DMS53 treated with DMSO at 0.1 percent for 48 hours (cell line): ENCODE results near the gene SASH1.

Source experiments
- DNase-seq: peaks from one replicate; lab custom pipeline; 2025; ENCODE audit not compliant: unreplicated experiment; lab: John Stamatoyannopoulos, UW

Gene SASH1

DNA sequence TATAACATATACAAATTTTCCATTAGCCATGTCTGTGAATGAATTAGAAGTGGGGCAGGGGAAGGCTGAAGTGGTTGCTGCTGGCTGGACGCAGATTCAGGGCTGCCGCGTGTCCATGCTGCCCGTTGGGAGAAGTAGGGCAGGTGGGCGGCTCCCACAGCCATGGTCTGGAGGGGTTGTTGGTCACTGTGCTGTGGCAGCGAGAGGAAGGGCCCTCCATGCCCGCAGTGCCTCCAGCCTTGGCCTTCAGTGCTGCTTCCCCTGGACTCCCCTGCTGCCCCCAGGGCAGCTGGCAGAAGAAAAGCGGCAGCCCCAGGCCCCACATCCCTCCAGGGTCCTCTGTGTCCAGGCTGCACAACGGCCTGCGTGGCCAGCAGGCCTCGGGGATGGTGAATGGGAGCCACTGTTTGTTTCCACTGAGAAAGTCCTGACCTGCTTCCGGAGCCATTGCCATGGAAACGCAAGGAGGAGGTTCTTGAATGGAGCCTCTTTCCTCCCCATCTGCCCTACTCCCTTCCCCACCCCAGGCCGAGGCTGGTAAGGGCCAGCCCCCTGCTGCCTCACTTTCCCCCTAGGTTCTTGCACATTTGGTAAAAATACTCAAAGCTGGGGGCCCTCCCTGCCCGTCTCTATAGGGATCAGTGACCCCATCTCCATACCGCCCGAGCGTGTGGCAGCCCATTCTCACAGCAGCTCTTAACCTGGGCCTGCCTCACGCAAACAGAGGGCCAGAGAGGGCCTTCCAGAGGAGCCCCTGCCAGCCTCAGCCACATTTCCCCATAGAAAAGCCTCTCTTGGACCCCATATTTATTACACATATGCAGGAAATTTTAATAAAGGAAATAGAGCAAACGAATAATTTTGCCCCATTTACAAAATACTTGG is 113.3 kb downstream of the SASH1 start:
- no peak for DNase-seq

DNA sequence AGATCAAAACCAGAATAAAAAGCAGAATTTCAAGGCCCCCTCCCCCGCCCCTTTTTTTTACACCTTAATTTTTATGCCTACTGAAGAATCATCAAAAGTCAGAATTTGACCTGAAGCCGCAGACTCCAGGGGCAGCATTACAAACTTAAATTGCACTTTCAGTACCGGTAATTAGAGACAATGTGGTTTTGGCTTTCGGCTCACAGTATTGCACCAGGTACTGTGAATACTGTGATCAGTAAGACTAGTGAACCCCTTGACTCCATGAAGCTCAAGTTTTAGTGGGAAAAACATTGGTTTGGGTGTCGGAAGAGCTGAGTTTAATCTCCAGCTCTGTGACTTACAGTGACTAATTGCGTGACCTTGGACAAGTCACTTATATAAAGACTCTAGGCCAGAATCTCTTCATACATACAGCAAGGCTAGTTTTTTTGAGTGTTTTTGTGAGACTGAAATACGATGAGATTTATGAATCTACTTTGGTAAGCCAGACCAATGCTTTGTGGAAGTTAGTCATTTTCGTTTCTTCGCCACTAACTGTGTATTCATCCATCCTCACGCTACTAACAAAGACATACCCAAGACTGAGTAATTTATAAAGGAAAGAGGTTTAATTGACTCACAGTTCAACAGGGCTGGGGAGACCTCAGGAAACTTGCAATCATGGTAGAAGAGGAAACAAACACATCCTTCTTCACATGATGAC is 114.7 kb downstream of the SASH1 start:
- DNase-seq, result no peak

DNA sequence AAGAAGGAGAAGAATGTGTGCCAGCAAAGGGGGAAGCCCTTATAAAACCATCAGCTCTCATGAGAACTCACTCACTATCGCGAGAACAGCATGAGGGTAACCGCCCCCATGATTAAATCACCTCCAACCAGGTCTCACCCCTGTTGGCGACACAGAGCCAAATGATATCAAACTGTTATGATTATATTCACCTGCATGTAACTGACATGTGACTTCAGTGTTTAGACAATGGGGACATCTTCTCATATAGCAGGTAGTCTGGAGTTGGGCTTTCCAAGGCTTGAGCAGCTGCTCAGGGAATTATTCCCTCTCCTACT is 115.2 kb downstream of the SASH1 start:
- DNase-seq, result no peak

DNA sequence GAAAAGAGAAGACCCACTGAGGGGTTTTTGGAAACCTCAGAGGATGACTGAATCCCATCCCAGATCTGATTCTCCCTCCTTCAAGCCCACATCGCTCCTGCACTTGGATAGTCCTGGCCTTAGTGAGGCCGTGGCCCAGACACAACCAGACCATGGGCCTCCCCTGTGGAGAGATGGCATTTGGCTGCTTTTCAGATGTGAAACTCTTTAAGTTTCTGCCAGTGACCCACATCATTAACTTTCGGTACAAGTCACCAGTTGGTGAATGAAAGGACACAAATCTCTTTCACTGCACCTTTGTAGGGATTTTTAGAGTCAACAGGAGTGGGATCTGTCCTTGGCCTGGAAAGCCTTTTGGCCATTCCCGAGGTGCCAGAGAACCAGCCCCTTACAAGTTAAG is 116.6 kb downstream of the SASH1 start:
- no peak for DNase-seq

DNA sequence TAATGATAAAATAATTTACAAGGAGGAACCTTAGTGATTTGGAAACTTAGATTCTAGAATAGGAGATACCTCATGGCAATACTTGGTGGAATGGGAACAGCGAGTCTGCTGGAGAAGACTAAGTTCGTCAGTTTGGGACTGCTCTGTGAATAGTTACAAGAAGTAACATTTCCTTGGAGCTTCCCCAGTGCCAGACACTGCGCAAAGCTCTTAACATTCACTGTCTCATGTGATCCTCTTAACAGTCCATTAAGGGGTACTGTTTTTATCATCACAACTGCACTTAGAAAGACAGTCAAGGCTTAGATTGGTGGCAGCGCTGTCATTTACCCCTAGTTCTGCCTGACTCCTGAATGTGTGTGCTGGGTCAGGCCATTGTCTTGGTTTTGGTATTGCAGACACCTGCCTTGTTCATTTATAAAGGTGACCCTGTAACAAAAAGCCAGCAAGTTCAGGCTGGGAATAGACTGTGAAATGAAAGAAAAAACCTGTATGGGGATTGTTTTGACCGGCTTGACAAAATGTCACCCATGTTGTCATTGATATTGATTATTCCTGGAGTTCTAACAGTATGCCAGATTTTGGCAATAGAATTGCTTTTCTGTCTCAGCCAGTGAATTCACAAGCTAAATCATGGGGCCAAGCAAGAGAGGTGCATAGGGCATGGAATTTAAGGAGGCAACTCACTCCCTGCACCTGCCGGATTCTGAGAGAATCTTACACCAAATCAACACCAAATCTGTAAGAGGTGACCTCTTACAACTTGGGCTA is 118.4 kb downstream of the SASH1 start:
- no peak for DNase-seq

DNA sequence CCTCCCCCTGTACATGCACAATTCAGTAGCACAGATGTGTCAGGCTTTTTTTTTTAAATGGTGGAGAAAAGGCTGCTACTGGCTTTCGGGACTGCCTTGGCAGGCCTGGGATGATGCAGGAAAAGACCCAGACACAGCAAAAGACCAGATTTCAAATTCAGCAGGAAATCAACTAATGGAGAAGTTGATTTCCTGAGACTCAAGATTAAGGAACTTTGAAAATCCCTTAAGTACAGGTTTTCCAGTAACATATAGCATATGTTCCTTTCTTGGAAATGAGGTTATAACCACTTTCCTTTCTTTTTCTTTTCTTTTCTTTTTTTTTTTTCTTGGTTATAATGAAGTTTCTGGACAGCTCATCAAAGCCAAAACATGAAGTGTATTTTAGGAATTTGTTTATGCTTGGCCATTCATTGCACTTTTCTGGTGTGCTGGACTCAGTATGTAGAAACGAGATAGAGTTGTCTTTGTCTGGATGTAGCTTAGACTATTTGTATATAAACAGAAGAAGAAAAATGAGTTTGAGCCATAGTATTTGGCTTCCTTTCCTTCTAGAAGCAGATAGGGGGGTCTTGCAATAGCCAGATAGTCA is 119.4 kb downstream of the SASH1 start:
- no peak for DNase-seq

DNA sequence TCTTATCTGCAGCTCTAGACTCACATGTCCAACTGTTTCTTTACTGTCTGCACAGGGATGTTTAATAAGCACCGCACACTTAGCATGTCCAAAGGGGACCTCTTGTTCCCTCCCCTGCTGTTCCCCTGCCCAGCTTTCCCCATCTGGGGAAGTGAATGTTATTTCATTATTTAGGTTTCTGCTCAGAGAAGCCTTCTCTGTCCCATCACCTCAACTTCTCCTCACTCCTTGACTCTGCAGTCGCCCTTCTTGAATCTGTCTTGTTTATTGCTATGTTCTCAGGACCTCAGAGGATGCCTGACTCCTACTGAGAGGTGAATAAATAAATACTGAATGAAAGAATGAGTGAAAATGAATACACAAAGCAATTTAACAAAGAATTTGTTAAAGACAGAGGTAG is 121.0 kb downstream of the SASH1 start:
- no peak for DNase-seq

DNA sequence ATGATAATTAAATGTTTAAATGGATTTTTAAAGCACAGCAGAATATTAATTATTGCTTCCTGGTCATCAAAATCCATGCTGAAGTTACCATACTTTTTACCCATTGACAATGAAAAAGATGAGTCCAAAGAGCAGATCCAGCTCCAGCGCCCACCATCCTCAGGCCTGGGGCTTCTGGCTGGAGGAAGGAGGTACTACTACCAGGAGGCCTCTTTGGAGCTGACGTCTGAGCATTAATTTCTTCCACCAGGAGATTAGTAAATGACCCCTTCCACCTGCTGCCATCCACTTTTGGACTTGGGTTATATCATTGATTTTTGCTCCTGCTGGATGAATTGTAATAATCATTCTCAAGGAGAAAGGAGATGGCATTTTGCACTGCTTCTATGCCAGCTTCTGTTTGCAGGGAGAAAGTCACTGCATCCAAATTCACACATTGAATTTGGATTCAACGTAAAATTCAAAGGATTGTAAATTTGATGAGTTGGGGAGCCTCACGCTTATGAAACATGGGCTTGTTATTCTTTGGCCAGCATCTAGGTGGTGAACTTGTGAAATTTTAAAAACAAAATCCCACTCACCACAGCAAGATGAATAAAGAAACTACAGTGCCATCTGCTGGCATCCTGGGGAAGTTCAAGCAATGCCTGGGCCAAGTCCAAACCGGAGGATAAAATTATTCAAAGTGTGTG is 121.8 kb downstream of the SASH1 start:
- peak; percentile 2 for DNase-seq

DNA sequence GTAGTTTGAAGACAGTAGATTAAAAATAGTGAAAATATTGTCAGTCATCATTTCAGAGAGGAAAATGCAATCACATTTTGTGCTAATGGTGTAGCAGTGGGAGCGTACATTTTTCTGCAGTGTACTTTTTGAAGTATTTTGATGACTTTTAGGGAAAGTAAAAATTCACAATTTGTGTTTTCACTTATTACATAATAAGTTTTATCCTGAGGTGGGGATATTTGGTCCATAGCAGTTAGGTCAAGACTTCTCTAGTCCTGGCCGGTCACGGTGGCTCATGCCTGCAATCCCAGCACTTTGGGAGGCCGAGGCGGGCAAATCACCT is 122.3 kb downstream of the SASH1 start:
- no peak for DNase-seq

DNA sequence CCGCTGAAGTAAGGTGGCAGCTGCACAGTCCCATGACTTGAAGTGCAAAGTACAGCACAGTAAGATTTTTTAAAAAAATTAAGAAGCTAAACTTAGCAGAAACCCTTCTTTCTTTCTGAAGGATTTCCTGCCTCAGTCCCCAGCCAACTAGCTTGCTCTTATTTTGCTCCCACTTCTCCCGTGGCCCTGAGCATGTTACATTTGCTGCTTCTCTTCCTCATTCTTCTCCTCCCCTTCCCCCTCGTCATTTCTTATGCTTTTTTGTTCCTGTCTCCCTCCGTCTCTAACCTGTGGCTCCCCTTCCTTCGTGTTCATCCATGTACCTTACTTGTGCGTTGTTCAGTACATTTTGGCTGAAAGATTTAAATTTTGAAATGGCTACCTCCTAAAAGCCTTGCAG is 123.0 kb downstream of the SASH1 start:
- no peak for DNase-seq

DNA sequence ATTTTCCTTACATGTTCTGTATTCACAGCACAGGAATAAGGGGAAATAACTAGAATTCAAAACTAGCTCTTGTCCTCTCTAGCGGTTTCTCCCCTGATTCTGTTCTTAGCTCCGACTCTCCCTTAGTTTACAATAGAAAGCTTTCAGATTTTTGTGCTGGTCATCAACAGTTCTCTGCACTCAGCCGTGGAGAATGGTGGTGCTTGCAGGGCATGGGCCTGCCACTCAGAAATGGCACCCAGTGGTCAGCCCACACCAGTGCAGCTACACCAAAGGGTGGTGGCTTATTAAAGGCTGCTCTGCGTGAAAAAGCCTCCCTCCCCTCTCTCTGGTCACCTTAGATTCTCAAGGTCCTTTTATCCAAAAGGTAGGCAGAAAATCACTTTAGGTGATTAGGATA is 123.5 kb downstream of the SASH1 start:
- no peak for DNase-seq

DNA sequence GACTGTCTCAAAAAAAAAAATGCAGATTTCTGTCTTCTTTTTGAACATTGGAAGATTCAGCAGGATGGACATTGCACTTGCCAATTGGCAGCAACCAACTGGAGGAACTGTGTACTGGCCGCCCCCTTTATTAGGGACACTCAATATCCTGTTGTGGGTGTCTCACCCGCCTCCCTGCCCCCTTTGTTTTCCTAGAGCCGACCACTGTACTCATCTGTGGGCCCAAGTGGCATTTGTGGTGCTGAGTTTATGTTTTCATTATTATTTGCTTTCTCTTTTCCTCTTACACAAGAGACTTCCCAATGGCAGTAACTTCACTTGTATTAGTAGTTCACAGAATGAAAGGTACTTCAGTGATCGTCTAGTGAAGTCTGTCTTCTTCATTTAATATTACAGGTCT is 125.3 kb downstream of the SASH1 start:
- DNase-seq, result no peak

DNA sequence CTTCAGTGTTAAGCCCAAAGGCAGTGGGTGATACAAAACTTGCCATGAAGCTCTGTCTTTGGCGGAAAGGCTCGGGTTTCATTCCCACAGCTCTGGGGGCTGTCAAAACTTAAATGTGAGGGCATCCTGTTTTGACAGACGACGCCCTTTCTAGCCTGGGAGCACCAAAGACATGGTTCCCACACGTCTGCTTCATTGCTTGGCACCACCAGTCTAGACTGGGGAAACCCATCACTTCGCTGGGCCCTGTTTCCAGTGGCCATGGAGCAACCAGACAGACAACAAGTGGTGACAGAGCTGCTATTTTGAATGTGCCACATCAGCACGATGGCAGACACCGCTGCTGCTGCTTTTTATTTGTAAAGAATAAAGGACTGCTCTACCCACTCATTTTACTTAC is 127.5 kb downstream of the SASH1 start:
- DNase-seq, result no peak

DNA sequence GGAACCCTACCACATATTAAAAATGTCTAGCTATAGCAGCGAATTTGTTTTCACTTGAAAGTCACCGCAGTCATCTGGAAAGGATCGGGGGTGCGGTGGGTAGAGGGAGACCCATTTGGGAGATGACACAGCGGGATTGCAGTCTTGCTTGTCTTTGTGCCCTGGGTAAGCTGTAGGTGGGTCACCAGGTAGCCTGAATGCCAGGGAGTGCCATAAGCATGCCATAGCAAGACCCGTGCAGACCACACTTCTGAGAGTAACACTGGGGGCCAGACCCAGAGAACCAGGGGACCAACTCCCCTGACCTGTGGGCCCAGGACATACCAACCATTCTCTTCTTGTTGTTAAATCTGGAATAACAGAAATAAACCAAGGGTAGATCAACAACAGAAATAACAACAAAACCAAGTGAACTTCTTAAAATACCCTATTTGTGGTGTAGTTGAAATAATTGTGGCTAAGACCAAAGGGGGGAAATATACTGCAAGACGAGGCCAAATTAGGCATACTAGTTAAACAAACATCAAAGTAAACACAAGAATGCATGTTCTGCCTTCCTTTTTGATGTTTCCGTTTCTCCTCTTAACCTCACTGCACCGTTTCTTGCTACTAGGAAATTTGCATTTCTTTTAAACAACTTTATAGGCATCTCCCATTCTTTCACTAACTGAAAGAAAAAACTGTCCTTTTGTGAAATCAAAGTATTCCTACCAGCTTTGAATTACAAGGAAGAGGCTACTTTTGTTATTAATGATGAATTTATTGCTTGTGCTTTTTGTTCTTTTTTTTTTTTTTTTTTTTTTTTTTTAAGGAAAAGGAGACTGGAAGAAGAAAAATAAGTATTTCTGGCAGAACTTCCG is 128.2 kb downstream of the SASH1 start:
- no peak for DNase-seq

DNA sequence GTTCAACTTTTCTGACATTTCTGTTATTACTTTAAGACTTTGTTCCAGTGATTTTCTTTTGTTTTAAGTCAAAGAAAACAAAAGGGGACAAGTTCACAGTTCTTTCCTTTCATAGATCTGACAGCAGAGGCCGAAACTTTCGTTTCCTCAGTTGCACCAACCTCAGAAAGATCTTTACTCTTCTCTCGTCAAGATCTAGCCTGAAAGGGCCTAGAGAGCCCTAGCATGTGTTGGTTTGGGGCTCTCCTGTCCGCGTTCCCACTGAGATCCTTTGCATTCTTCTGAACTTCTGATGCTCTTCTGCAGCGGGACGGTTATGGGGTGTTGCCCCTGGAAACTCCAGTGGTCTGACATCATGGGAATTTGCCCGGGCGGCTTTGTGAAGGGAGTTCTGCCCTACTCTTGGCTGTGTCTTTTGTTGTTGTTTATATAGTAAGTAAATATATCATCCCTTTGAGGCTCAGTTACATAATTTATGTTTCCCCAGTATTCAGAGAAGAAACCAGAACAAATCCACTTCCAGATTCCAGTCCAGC is 129.1 kb downstream of the SASH1 start:
- DNase-seq, result no peak

DNA sequence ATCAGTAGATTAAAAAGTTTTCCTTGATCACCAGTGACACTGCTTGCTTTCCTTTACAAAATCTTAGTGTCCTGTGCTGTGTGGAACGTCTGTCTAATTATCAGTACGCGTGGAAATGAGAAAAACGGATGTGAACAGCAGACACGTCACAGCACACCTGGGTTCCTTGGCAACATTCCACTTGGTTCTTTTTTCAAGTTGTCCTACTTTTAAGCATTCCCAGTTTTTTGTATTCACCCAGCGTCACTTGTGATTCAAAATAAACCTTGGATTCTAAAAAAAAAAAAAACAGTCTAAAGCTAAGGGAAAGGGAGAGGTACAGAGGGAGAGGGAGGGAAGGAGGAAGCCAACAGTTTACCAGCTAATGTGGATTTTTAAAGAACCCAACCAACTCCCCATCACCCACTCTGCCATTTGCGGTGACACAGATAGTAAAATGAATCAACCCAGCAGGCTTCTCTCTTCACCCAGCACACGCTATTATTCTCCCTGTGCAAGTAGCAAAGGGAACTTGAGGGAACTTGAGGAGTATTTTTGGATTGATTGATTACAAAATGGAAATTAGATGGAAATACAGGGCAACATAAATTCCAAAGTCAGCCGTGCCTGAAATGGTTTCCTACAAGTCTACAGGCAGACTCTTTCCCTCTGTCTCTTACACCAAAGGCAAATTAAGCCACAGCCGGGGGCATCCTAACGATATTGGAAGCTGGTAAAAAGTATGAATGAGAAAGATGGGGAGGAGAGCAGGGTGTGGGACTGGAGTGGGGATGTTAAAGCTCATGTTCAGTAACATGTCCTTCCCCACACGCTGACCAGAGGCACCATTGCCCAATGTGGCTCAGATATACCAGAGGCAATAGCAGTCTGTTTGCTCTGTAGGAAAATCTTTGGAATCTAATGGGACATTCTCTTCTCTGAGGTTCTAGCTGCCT is 129.8 kb downstream of the SASH1 start:
- DNase-seq, result no peak

DNA sequence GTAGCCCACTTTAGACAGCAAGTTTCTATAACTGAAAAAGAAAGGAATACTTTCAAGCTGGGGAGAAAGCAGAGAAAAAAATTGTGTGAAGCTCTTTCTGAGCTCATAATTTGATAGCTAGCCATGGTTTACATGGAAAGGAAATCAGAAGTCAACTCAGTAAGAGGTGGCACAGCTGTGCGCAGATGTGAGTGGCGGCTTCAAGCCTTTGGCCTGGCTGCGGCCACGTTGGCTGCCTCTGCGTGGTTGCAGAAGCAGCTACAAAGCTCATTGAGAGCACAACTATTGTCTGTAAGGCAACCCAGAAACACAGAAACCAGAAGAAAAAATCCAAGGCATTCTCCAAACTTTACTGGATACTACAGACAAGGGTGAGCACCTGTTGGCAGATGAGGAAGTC is 136.9 kb downstream of the SASH1 start:
- no peak for DNase-seq

DNA sequence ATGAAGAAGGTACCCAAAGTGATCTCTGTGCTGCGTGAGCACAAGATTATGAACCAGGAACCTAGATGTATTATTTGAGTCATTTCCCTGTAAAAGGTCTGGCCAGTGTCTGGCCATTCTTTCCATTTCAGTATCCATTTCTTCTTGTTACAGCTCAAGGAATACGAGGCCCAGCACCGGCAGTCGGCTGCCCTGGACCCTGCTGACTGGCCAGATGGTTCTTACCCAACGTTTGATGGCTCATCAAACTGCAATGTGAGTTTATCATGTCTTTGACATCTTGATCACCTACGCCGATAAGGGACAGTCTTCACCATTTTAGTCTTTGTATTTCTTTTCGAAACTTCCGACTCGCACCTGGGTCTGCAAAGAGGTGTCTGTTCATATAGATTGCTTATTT is 144.8 kb downstream of the SASH1 start:
- no peak for DNase-seq
